Measurements from ENCODE around the gene SETD1B.

GRCh38 chr12:121774968-121775474 lies 28.8 kb upstream of the SETD1B start:
- TF ChIP-seq, protein P1, sequence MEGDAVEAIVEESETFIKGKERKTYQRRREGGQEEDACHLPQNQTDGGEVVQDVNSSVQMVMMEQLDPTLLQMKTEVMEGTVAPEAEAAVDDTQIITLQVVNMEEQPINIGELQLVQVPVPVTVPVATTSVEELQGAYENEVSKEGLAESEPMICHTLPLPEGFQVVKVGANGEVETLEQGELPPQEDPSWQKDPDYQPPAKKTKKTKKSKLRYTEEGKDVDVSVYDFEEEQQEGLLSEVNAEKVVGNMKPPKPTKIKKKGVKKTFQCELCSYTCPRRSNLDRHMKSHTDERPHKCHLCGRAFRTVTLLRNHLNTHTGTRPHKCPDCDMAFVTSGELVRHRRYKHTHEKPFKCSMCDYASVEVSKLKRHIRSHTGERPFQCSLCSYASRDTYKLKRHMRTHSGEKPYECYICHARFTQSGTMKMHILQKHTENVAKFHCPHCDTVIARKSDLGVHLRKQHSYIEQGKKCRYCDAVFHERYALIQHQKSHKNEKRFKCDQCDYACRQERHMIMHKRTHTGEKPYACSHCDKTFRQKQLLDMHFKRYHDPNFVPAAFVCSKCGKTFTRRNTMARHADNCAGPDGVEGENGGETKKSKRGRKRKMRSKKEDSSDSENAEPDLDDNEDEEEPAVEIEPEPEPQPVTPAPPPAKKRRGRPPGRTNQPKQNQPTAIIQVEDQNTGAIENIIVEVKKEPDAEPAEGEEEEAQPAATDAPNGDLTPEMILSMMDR (IDR thresholded peaks at IDR 0.05): no peak
- TF ChIP-seq ZFX (IDR thresholded peaks at IDR 0.05; ENCODE audit: borderline replicate concordance): no peak
